Uterus (tissue), 2 donors: ENCODE results near the gene AFDN.

ENCODE experiments used
- CTCF ChIP-seq, 4 experiments: fragments of 200-600 bp in 2 of 4; fragments of 450-650 bp in 2 of 4; sonication (generic) in 2 of 4; IDR thresholded peaks; one replicate each; pipeline ENCODE4 v1.5.1; 2016 to 2019; ENCODE audit warnings: antibody characterized with exemption in 4 of 4, mild to moderate bottlenecking in 2 of 4, moderate library complexity in 1 of 4
- POLR2A ChIP-seq, 2 donors: fragments of 450-650 bp; IDR thresholded peaks; one replicate each; pipeline ENCODE4 v1.6.1; 2016; ENCODE audit warnings: antibody characterized with exemption in 2 of 2, mild to moderate bottlenecking in 1 of 2, moderate library complexity in 1 of 2

- TF ChIP-seq CTCF (IDR thresholded peaks at IDR 0.05) (no peak), POLR2A (IDR thresholded peaks at IDR 0.05) (no peak)
Observed at GRCh38 chr6:167855825-167856425, 29.2 kb downstream of the AFDN start.
